CD14-positive monocyte (primary cell): Measurements from ENCODE around the gene TENM3. TPM values are rescaled to one million over a fixed set of nuclear protein-coding genes. Genes with fewer than 3 reads are reported as not detected.

Experiments
- DNase-seq, 3 donors: peaks; one replicate each; pipeline ENCODE4 v3.0.0-alpha.2; 2011 to 2022
- H2AFZ ChIP-seq: 2 replicates; pipeline ENCODE4 v1.6.0; 2012; ENCODE audit warnings: mild to moderate bottlenecking, low read depth, low read length, inconsistent platforms; ENCODE audit not compliant: insufficient read depth, poor library complexity, severe bottlenecking
- H3K27ac ChIP-seq, 2 donors: 1 replicate in 1 of 2; 2 replicates in 1 of 2; pipeline ENCODE4 v1.5.1; 2012 to 2013; ENCODE audit warnings: low read length in 2 of 2, control low read depth in 1 of 2, inconsistent platforms in 1 of 2, low read depth in 1 of 2, mild to moderate bottlenecking in 1 of 2
- H3K27me3 ChIP-seq, 2 donors: one replicate each; pipeline versions ENCODE4 v1.6.0 to v1.6.1; 2011 to 2013; ENCODE audit warnings: low read length in 2 of 2; ENCODE audit not compliant: control insufficient read depth in 2 of 2, insufficient read depth in 2 of 2
- H3K36me3 ChIP-seq, 2 donors: replicated peaks in 1 of 2; 1 replicate in 1 of 2; 2 replicates in 1 of 2; pipeline versions ENCODE4 v1.5.1 to v1.6.1; 2012 to 2013; ENCODE audit warnings: low read length in 2 of 2, control low read depth in 1 of 2, inconsistent platforms in 1 of 2, mild to moderate bottlenecking in 1 of 2; ENCODE audit not compliant: insufficient read depth in 2 of 2, control insufficient read depth in 1 of 2
- H3K4me1 ChIP-seq, 2 donors: 1 replicate in 1 of 2; 2 replicates in 1 of 2; pipeline versions ENCODE4 v1.5.1 to v1.6.1; 2012 to 2013; ENCODE audit warnings: low read length in 2 of 2, control low read depth in 1 of 2, inconsistent platforms in 1 of 2, mild to moderate bottlenecking in 1 of 2, moderate library complexity in 1 of 2; ENCODE audit not compliant: insufficient read depth in 2 of 2, control insufficient read depth in 1 of 2
- H3K4me2 ChIP-seq: replicated peaks from 2 replicates; pipeline ENCODE3; 2012; ENCODE audit warnings: low read length, moderate library complexity, mild to moderate bottlenecking; ENCODE audit not compliant: poor library complexity, severe bottlenecking; ENCODE audit errors: extremely low read depth
- H3K4me3 ChIP-seq, 3 experiments: fragments of 200-600 bp in 1 of 3; sonication (generic) in 1 of 3; replicated peaks in 1 of 3; 1 replicate in 2 of 3; 2 replicates in 1 of 3; pipeline ENCODE4 v1.5.1; 2011 to 2013; ENCODE audit warnings: low read length in 3 of 3, mild to moderate bottlenecking in 3 of 3, control low read depth in 2 of 3, low read depth in 2 of 3, inconsistent platforms in 1 of 3, moderate library complexity in 1 of 3
- H3K79me2 ChIP-seq: 2 replicates; pipeline ENCODE4 v1.6.0; 2012; ENCODE audit warnings: mild to moderate bottlenecking, control low read depth, inconsistent platforms, low read length, moderate library complexity; ENCODE audit not compliant: insufficient read depth
- H3K9ac ChIP-seq: 2 replicates; pipeline ENCODE4 v1.6.0; 2017; ENCODE audit warnings: low read length, mild to moderate bottlenecking; ENCODE audit not compliant: insufficient read depth, poor library complexity, severe bottlenecking
- H3K9me3 ChIP-seq, 2 donors: replicated peaks in 1 of 2; 1 replicate in 1 of 2; 2 replicates in 1 of 2; pipeline versions ENCODE4 v1.5.1 to v1.6.1; 2012 to 2013; ENCODE audit warnings: low read length in 2 of 2, control low read depth in 1 of 2; ENCODE audit not compliant: control insufficient read depth in 1 of 2, insufficient read depth in 1 of 2
- H4K20me1 ChIP-seq: 2 replicates; pipeline ENCODE4 v1.6.0; 2012; ENCODE audit warnings: mild to moderate bottlenecking, low read length, control low read depth, moderate library complexity; ENCODE audit not compliant: insufficient read depth
- H3K27ac Mint-ChIP-seq, 7 donors: one replicate each; pipeline ENCODE4 v1.8.0; 2020; ENCODE audit warnings: mild to moderate bottlenecking in 7 of 7, mixed read lengths in 7 of 7, moderate library complexity in 6 of 7, inconsistent platforms in 2 of 7
- H3K27me3 Mint-ChIP-seq, 3 donors: one replicate each; pipeline ENCODE4 v1.8.0; 2021 to 2022; ENCODE audit warnings: low read depth in 3 of 3, mild to moderate bottlenecking in 3 of 3, mixed read lengths in 3 of 3, moderate library complexity in 3 of 3, inconsistent platforms in 1 of 3
- H3K36me3 Mint-ChIP-seq, 2 donors: one replicate each; pipeline ENCODE4 v1.8.0; 2020; ENCODE audit warnings: mixed read lengths in 2 of 2, inconsistent platforms in 1 of 2, mild to moderate bottlenecking in 1 of 2
- H3K4me1 Mint-ChIP-seq: one replicate; pipeline ENCODE4 v1.8.0; 2020; ENCODE audit warnings: mild to moderate bottlenecking, mixed read lengths
- H3K4me3 Mint-ChIP-seq, 2 donors: one replicate each; pipeline ENCODE4 v1.8.0; 2020; ENCODE audit warnings: mild to moderate bottlenecking in 2 of 2, mixed read lengths in 2 of 2, moderate library complexity in 1 of 2
- H3K9me3 Mint-ChIP-seq, 7 donors: one replicate each; pipeline ENCODE4 v1.8.0; 2020 to 2022; ENCODE audit warnings: mixed read lengths in 7 of 7, mild to moderate bottlenecking in 6 of 7, moderate library complexity in 6 of 7, inconsistent platforms in 2 of 7
- CTCF ChIP-seq: fragments of 200-600 bp; IDR thresholded peaks from one replicate; pipeline ENCODE4 v1.8.0; 2022; ENCODE audit warnings: antibody characterized with exemption, mild to moderate bottlenecking
- WGBS: methylation state at CpG from one replicate; pipeline ENCODE4 v1.1.5; 2013; ENCODE audit warnings: missing lambda C conversion rate; ENCODE audit not compliant: insufficient coverage; 5-methylcytosine and 5-hydroxymethylcytosine counted together
- intact Hi-C, 2 donors: fragments of 100-400 bp; cut with micrococcal nuclease; formaldehyde crosslinking; loops; one replicate each; pipeline versions ENCODE4 v1.15.0 to v1.15.1; 2023
- polyA plus RNA-seq, 3 donors: library from polyadenylated mRNA; depleted of rRNA in 1 of 3; unstranded in 2 of 3; stranded (reverse) in 1 of 3; fragments of 300-500 nt in 2 of 3; fragments of >200 nt in 1 of 3; fragmentation: Illumina TruSeq in 2 of 3; gene quantifications; 1 replicate in 2 of 3; 2 replicates in 1 of 3; pipeline ENCODE4 v1.2.3, GENCODE V29; 2012 to 2021

TENM3 gene
- polyA plus RNA-seq, 3 donors: not detected

GRCh38 chr4:182640932-182641331 is 397.7 kb downstream of the TENM3 start:
- intact Hi-C loops: no loop called here
- Histone ChIP-seq H3K9ac (no peak overlapping the region), H3K9me3 (no peaks in the 10 kb centered on the region), H3K36me3 (no peaks in the 10 kb centered on the region), H3K4me1 (no peaks in the 10 kb centered on the region), H4K20me1 (no peaks in the 10 kb centered on the region), H3K4me3 (no peak overlapping the region), H3K27me3 (no peaks in the 10 kb centered on the region), H2AFZ (no peak overlapping the region), H3K79me2 (no peaks in the 10 kb centered on the region), H3K27ac (no peak overlapping the region), H3K4me2 (no peak overlapping the region)
- Mint-ChIP-seq H3K36me3 (no peaks in the 10 kb centered on the region), H3K9me3 (peaks cover 0 to 2% (median 1%) of the 10 kb centered on the region in 7 donors), H3K4me1 (no peaks in the 10 kb centered on the region), H3K27ac (no peak overlapping the region), H3K27me3 (no peaks in the 10 kb centered on the region), H3K4me3 (no peak overlapping the region)
- TF ChIP-seq CTCF: no peak
- DNase-seq: no peak
- WGBS: 82% methylated on average over 3 of the region's 8 CpGs

- no peak overlapping the region for H2AFZ ChIP-seq
- H3K9ac ChIP-seq: no peak overlapping the region
- no peak for TF ChIP-seq CTCF
- intact Hi-C loops: no loop called here
- Mint-ChIP-seq H3K4me1 (no peaks in the 10 kb centered on the region), H3K4me3 (no peak overlapping the region), H3K36me3 (no peaks in the 10 kb centered on the region), H3K27ac (no peak overlapping the region), H3K9me3 (peaks cover 0 to 2% (median 1%) of the 10 kb centered on the region in 7 donors), H3K27me3 (no peaks in the 10 kb centered on the region)
- no peaks in the 10 kb centered on the region for H3K9me3 ChIP-seq
- H3K4me1 ChIP-seq: no peaks in the 10 kb centered on the region
- no peaks in the 10 kb centered on the region for H3K79me2 ChIP-seq
- H3K4me2 ChIP-seq: no peak overlapping the region
- no peak overlapping the region for H3K27ac ChIP-seq
- no peaks in the 10 kb centered on the region for H3K27me3 ChIP-seq
- WGBS: no CpG with 5 or more reads among the region's 2 CpGs
- DNase-seq: no peak
- no peaks in the 10 kb centered on the region for H4K20me1 ChIP-seq
- no peak overlapping the region for H3K4me3 ChIP-seq
- no peaks in the 10 kb centered on the region for H3K36me3 ChIP-seq
These were observed 399.6 kb downstream of the TENM3 start for GRCh38 chr4:182642831-182643230.
